DMS53 (cell line): ENCODE results near the gene PAPLN.
"Not testable (repeated sequence)": the region's sequence is repeated elsewhere in the genome, so short reads cannot be mapped to it uniquely, and the experiment has no call there.

Experiments used
- DNase-seq: peaks from one replicate; lab custom pipeline; 2025; lab: John Stamatoyannopoulos, UW

The PAPLN gene, protein sequence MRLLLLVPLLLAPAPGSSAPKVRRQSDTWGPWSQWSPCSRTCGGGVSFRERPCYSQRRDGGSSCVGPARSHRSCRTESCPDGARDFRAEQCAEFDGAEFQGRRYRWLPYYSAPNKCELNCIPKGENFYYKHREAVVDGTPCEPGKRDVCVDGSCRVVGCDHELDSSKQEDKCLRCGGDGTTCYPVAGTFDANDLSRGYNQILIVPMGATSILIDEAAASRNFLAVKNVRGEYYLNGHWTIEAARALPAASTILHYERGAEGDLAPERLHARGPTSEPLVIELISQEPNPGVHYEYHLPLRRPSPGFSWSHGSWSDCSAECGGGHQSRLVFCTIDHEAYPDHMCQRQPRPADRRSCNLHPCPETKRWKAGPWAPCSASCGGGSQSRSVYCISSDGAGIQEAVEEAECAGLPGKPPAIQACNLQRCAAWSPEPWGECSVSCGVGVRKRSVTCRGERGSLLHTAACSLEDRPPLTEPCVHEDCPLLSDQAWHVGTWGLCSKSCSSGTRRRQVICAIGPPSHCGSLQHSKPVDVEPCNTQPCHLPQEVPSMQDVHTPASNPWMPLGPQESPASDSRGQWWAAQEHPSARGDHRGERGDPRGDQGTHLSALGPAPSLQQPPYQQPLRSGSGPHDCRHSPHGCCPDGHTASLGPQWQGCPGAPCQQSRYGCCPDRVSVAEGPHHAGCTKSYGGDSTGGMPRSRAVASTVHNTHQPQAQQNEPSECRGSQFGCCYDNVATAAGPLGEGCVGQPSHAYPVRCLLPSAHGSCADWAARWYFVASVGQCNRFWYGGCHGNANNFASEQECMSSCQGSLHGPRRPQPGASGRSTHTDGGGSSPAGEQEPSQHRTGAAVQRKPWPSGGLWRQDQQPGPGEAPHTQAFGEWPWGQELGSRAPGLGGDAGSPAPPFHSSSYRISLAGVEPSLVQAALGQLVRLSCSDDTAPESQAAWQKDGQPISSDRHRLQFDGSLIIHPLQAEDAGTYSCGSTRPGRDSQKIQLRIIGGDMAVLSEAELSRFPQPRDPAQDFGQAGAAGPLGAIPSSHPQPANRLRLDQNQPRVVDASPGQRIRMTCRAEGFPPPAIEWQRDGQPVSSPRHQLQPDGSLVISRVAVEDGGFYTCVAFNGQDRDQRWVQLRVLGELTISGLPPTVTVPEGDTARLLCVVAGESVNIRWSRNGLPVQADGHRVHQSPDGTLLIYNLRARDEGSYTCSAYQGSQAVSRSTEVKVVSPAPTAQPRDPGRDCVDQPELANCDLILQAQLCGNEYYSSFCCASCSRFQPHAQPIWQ

DNA sequence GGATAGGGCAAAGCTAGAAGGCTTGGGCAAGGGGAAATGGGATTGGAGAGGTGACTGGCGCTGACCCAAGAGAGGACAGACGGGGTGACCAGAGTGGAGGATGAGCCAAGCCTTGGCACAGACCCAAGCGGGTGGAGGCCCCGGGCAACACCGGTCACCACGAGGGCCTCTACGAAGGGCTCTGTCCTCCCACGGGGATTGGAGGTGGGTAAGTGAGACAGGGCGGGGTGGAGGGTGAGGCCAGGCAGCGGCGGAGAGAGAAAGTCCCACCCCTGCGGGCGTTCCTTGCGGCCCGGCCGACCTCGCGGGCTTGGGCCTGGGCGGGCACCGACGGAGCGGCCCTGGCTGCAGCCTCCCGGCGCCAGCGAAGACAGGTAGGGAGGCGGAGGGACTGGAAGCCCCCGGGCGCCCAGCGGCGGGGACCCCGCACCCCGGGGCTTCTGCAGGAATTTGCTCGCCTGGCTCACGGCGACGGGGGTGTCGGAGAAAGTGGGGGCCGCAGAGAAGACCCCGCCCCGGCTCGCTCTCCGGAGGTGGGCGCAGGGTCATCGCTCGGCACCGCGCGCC is at the start of gene PAPLN:
Gene PAPLN (plus strand): TSS at position 288 of the 567 bp plus-strand sequence. CDS start 2,273 bp downstream, outside the sequence.
- DNase-seq = peak; percentile 59

DNA sequence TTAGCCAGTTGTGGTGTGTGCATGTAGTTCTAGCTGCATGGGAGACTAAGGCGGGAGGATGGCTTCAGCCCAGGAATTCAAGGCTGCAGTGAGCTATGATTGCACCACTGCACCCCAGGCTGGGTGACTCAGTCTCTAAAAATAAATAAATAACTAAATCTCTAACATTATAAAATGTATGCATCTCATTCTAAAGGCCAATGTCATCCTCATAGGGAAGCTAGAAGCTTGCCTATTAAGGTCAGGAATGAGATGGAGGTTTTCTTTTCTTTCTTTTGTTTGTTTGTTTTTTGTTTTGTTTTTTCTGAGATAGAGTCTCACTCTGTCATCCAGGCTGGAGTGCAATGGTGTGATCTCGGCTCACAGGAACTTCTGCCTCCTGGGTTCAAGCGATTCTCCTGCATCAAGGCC is 48.8 kb upstream of the PAPLN start:
- DNase-seq = no peak

DNA sequence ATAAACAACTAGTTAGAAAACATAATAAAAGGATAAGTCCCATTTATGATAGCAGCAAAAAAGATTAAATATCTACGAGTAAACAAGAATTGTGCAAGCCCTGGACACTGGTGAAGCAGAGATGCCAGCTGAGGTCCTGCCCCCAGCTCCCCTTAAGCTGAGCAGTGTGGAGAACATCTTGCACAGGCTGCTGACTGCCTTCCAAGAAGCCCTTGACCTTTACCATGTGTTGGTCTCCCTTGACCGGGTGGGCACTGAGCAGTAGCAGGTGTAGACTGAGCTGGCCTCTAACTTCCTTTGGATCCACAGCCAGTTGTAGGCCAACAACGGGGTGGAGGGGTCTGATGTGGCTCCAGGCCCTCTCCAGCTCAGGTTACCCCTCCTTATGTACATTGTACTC is 47.7 kb upstream of the PAPLN start:
- no peak for DNase-seq

DNA sequence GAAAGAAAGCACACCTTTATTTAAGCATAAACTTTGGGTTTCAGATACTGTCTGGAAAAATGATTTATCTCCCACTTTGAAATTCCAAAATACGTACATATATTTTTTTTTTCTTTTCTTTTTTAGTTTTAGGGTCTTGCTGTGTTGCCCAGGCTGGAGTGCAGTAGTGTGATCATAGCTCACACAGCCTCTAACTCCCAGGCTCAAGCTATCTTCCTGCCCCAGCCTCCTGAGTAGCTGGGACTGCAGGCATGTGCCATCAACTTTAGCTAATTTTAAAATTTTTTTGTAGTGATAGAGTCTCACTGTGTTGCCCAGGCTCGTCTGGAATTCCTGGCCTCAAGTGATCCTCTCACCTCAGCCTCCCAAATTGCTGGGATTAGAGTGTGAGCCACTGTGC is 45.9 kb upstream of the PAPLN start:
- DNase-seq = no peak

DNA sequence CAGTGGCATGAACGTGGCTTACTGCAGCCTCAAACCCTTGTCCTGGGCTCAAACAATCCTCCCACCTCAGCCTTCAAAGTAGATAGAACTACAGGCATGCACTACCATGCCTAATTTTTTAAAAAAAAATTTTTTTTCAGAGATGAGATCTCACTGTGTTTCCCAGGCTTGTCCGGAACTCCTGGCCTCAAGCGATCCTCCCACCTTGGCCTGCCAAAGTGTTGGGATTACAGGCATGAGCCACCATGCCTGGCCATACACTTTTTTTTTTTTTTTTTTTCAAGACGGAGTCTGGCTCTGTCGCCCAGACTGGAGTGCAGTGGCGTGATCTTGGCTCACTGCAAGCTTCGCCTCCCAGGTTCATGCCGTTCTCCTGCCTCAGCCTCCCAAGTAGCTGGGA is 43.0 kb upstream of the PAPLN start:
- not testable (repeated sequence) for DNase-seq

DNA sequence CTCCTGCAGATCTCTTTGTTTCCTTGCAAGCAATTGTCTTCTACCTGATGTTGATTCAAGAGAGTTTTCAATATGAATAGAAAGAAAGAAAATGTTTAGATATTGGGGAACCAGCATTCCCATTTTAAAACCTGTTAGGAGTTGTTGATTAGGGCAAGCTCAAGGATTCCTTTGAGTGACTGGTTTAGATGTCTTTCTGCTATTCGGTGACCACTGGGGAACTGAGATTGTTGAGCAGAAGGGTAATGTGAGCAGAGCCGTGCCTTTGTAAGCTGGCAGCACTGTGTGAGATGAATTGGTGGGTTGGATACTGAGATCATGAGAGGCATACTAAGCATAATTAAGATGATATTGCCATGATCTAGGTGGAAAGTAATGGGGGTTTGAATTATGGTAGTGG is 39.1 kb upstream of the PAPLN start:
- no peak for DNase-seq

DNA sequence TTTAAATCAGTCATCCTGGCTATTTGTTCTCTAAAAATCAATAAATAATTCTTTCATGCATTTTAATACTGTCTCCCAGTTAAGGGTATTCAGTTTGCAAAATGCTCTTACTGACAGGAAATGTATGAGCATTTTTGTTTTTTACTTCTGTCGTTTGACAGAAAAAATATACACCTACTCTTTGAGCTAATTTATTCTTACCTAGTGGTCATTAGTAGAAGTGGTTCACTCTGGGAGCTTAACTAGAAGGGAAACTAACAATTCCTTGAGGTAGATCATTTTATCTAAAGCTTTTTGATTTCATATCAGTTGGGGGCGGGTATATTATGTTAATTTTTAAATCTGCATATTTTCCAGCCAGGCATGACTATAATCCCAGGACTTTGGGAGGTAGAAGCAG is 33.8 kb upstream of the PAPLN start:
- DNase-seq = no peak

DNA sequence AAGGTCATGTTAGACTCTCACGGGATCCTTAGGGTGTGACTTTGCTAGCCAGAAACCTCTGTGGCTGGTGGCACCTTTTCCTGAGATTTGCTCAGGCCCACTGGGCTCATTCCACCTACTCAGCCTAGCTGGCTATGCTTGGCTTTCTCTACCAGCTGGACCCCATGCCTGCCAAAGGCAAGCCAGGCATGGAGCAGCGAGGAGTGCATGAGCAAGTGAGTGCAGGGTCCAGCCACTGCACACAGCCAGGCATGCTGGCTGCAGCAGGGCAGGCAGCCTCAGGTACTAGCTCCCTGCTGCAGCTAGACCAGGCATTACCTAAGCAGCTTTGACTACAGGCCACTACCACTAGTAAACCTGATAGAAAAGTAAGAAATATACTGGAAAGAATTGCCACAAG is 29.7 kb upstream of the PAPLN start:
- no peak for DNase-seq

DNA sequence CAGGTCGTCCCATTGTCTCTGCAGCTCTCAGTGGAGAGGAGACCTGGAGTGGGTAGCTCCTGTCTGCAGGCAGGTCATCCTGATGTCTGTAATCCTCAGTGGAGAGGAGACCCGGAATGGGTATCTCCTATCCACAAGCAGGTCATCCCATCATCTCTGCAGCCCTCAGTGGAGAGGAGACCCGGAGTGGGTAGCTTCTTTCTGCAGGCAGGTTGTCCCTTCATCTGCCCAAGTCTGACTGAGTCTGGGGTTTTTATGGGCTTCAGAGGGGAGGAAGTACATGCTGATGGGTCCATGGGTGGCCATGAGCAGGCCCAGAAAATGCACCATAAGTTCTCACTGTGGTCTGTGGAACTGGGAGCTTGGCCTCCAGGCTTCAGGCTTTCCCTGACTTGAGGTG is 28.9 kb upstream of the PAPLN start:
- DNase-seq = peak; percentile 36

DNA sequence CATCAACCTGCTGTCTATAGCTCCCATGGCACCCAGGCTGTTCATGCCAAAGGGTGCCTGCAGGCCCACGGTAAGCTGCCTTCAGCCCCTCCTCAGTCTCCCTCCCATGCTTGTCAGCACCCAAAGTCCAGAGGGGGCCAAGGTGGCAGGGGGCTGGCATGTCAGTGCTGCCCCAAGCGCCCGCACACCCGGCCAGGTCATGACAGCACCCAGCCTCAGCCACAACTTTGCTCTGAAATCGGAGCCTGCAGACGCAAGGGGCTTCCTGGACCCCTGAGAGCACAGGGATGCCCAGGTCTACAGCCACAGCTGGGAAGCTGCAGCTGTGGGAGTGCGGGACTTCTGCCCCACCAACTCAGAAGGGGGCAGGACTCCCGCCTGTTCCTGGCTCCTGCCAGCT is 28.5 kb upstream of the PAPLN start:
- DNase-seq = no peak

DNA sequence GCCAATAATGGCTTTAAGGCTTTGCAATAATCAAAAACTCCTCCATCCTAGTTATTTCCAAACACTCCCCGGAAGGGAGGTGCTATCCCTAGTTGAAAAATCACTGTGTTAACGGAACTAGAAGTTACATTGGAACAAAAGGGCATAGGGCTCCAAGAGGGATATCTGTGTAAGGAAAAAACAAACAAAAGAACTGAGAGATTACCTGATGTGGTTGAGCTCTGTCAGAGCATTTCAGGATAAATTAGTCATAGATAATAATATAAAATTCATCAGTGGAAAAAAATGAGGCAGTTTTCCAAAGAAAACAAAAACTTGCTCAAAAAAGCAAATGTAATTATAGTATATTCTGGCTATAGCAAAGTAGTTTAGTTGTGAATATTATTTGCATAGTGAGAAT is 27.4 kb upstream of the PAPLN start:
- no peak for DNase-seq

DNA sequence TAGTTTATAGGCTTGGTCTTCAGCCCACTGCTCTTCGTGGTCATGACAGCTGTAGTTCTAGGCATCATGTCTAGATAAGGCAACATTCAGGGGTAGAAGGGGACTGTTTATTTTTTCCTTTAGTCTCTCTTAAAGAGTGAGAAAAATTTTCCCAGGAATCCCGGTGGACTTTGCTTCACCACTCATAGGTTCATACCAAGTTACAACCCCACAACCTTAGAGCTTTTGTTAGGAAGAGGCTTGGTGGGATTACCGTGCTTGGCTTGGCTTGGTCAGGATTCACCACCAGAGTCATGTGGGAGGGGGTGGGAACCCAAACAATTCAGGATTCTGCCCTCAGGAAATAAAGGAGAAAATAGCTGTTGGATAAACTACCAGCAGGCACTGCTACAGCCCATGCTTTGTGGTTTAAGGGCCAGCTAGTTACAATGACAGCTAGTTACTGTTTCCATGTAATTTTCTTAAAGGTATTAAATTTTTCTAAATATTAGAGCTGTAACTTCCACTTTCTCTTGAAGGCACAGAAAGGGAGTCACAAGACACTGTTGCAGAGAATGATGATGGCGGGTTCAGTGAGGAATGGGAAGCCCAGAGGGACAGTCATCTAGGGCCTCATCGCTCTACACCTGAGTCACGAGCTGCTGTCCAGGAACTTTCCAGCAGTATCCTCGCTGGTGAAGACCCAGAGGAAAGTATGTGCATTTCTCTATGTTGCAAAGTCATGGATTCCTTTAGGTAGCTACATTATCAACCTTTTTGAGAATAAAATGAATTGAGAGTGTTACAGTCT is 25.9 kb upstream of the PAPLN start:
- DNase-seq = no peak

DNA sequence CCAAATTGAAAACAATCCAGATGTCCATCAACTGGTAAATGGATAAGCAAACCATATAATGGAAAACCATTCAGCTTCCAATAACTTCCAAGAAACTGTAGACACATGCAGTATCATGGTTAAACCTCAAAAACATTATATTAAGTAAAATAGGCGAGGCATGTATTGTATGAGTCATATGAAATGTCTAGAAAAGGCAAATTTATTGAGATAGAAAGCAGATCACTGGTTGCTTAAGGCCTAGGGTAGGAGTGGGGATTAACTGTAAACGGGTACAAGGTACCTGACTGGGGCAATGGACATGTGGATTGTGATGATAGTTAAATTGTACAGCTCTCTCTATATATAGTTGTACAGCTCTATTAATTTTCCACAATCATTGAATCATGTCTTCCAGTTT is 21.3 kb upstream of the PAPLN start:
- no peak for DNase-seq

DNA sequence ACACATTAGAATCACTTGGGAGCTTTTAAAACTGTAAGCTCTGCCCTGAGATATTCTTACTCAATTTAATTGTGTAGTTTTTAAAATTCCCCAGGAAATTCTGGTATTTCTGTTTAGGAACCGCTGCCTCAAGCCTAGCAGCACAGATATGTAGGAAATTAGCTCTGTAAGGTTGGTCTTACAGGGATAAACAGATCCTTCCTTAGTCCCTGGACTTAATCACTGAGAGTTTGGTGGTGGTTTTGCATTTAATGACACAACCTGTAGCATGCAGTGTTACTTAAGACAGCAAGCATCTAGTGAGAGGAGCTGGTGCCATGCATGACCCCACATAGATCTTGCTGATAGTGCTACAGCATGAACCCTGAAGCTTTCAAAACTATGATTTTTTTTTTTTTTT is 19.9 kb upstream of the PAPLN start:
- DNase-seq = no peak

DNA sequence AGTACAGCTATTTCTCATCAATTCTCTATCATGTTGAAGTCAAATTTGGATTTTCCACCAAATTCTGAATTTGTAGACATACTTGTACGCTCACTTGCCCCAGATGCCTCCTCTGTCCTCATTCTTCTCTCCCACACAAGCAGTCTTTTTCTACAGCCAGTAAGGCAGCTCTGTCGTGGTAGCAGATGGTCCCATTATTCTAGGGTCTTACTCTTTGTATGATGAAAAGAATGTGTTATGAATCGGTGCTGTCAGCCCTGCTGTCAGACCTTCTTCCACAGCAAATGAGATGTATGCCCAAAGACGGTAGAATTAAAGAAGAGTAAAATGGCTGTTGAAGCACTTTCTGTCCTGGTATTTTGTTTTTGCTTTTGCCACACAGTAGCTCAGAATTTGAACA is 17.2 kb upstream of the PAPLN start:
- no peak for DNase-seq

DNA sequence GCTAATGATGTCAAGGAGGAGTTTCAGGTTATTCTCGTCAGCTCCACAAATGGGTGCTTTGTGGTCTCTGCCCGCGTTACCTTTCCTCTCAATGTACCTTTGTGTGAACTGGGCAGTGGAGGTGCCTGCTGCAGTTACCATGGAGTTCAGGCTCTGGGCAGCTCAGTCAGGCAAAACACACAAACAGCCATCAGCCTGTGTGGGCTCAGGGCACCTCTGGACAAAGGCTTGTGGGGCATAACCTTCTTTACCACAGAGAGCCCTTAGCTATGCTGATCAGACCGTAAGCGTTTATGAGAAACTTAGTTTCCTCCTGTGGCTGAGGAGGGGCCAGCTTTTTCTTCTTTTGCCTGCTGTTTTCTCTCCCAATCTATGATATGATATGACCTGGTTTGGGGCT is 16.7 kb upstream of the PAPLN start:
- DNase-seq = no peak

DNA sequence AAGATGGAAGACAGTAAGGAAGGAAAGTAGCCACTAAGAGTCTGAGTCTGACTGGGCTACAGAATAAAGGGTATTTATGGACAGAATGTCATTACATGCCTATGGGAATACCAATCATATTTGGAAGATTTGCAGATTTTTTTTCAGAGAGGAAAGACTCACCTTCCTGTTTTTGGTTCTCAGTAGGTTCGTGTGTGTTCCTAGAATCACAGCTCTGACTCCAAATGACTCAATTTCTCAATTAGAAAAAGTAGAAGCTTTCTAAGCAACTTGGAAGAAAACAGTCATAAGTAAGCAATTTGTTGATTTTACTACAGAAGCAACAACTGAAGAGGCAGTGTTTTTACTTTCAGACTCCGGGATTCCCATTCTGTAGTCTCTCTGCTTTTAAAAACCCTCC is 15.4 kb upstream of the PAPLN start:
- no peak for DNase-seq

DNA sequence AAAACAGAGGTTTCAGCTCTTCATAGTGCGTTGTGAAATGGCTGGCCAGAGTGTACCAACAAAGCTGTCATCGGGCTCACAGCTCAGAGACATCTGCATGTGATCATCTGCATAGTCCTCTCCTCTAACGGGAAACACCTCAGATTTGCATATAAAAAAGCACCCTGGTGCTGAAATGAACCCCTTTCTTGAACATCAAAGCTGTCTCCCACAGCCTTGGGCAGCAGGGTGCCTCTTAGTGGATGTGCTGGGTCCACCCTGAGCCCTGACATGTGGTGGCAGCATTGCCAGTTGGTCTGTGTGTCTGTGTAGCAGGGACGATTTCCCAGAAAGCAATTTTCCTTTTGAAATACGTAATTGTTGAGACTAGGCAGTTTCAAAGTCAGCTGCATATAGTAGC is 14.3 kb upstream of the PAPLN start:
- no peak for DNase-seq

DNA sequence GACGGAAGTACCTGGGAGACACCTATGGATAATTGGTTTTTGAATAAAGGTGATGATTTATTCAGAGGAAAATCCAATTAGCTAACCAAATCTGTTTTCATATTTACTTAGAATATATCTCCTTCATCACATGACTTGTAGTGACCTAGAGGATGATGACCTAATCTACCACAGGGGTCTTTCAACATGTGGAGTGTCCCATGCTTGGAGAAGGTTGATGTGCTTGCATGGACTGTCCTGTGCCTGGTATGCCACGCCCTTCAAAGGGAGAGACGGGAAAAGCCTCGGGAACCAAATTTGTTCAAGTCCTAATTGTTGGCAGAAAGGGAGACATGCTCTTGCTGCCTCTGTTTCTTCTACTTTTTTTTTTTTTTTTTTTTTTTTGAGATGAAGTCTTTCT is 11.8 kb upstream of the PAPLN start:
- DNase-seq = no peak

DNA sequence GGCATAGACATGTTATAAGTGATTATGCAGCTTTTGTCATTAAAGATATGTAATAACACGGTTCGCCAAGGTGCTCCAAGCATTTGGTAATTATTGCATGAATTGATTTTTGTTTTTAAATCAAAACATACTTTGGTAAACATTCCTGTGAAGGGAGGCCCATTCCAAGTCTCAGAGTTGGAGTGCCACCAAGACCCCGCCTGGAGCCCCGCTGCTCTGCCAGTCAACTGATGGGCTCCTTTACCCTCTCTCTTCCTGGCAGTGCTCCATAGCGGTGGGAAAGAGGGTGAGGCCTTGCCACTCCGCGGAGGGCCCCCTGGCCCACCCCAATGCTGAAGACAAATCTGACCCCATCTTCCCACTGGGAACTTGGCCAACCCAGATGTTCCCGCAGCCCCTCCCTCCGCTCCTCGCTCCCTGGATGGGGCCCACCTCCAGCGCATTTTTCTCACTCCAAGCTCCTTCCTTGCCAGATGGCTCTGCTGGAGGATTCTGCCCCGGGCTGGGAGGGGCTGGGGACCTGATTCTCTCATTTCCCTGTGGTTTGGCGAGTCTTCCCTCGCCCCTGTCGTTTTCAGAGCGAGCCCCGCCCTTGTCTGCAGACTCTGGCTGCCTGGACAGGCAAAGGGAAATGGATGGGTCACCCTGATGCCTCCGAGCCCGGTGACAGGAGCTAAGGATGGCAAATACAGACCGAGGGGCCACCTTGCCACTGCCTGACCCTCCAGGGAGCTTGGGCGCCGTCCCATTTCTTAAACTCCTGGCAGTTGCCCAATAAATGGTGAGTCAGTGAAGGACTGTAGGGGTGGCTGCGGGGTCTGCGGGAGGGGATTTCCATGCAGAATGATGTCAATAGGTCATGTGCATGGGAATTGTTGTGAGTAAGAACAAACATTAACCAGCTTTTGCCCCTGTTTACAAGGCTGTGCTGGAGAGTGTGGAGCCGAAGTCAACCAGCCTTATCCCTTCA is 9.2 kb upstream of the PAPLN start:
- DNase-seq = no peak
